GM06990 (cell line): ENCODE data around the gene MUSTN1.

Experiments used
- DNase-seq: peaks from one replicate; pipeline ENCODE4 v3.0.0-alpha.2; 2011; ENCODE audit not compliant: insufficient read length; ENCODE audit errors: extremely low read depth
- H3K27me3 ChIP-seq: replicated peaks from 2 replicates; pipeline ENCODE4 v1.6.0; 2011; ENCODE audit warnings: low read length; ENCODE audit not compliant: control insufficient read depth, insufficient read depth
- H3K36me3 ChIP-seq: 2 replicates; pipeline ENCODE4 v1.5.1; 2011; ENCODE audit warnings: low read length; ENCODE audit not compliant: control insufficient read depth, insufficient read depth
- H3K4me3 ChIP-seq: replicated peaks from 2 replicates; pipeline ENCODE4 v1.5.1; 2011; ENCODE audit warnings: low read depth, mild to moderate bottlenecking, control low read depth, low read length
- TF ChIP-seq, protein P1 (sequence below): IDR thresholded peaks from 2 replicates; pipeline ENCODE4 v1.5.1; 2011; ENCODE audit warnings: low read length, control low read depth, mild to moderate bottlenecking, inconsistent platforms; ENCODE audit not compliant: insufficient read depth, poor library complexity, severe bottlenecking

Gene MUSTN1

GRCh38 chr3:52834871-52835501 lies at the start of gene MUSTN1:
Gene MUSTN1 (minus strand): TSS chr3:52835019. CDS start chr3:52834948, 71 bp downstream.
- TF ChIP-seq, protein P1, sequence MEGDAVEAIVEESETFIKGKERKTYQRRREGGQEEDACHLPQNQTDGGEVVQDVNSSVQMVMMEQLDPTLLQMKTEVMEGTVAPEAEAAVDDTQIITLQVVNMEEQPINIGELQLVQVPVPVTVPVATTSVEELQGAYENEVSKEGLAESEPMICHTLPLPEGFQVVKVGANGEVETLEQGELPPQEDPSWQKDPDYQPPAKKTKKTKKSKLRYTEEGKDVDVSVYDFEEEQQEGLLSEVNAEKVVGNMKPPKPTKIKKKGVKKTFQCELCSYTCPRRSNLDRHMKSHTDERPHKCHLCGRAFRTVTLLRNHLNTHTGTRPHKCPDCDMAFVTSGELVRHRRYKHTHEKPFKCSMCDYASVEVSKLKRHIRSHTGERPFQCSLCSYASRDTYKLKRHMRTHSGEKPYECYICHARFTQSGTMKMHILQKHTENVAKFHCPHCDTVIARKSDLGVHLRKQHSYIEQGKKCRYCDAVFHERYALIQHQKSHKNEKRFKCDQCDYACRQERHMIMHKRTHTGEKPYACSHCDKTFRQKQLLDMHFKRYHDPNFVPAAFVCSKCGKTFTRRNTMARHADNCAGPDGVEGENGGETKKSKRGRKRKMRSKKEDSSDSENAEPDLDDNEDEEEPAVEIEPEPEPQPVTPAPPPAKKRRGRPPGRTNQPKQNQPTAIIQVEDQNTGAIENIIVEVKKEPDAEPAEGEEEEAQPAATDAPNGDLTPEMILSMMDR: no peak
- Histone ChIP-seq H3K4me3 (no peak within 1 kb of the TSS), H3K36me3 (peaks cover 4% of the 10 kb centered on the region), H3K27me3 (no peaks in the 10 kb centered on the region)
- no peak for DNase-seq

DNA sequence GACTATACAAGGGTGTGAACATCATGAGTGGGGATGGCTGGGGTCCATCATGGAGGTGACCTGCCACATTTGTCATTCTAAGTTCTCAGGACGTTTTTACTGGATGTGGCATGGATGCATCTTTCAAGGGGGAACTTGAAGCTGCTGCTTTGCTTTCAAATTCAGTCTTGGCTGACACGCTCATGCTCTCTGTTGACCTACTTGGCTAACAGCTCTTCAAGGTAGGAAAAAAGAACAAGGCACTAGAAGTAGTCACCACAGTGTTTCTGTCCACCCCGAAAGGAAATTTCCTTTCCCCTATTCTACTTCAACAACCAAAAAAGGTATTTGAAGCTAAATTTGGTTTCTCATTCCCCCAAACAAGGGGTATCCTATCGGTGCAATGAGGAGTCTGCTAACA lies 47.6 kb upstream of the MUSTN1 start:
- peaks cover 2% of the 10 kb centered on the region; the same call in 1 of the 2 replicates for H3K36me3 ChIP-seq
- no peak for DNase-seq
- no peaks in the 10 kb centered on the region for H3K27me3 ChIP-seq
- H3K4me3 ChIP-seq: no peak overlapping the region
- TF ChIP-seq, protein P1: no peak

- DNase-seq: no peak
- H3K36me3 ChIP-seq: peaks cover 2% of the 10 kb centered on the region; the same call in 1 of the 2 replicates
These were observed 47.1 kb upstream of the MUSTN1 start for GRCh38 chr3:52881871-52882270.

DNA sequence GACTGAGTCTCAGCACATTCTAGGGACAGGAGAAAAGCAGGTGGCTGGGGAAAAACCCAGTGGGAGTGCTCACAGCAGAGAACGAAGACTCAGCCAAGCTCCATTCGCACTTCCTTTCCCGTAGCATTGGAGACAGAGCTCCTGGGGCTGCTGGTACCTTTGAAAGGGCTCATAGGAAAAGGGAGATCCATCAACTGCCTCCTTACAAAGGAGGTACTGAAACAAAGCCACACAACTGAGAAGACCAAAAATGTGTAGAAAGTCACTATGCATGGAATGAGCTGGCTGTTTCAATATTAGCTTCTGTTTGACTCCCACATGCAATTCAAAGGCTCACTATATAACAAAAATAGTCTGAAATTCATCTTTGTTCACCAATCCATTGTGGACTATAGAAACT lies 45.7 kb upstream of the MUSTN1 start:
- DNase-seq: peak; percentile 24
- no peaks in the 10 kb centered on the region for H3K27me3 ChIP-seq
- no peak overlapping the region for H3K4me3 ChIP-seq
- TF ChIP-seq, protein P1: no peak
- H3K36me3 ChIP-seq: peaks cover 2% of the 10 kb centered on the region; the same call in 1 of the 2 replicates

More at GRCh38 chr3:52881871-52882270, 47.1 kb upstream of the MUSTN1 start:
- Histone ChIP-seq H3K4me3 (no peak overlapping the region), H3K27me3 (no peaks in the 10 kb centered on the region)
- TF ChIP-seq, protein P1: no peak

- Histone ChIP-seq H3K27me3 (no peaks in the 10 kb centered on the region), H3K4me3 (no peak overlapping the region), H3K36me3 (peaks cover 2% of the 10 kb centered on the region; the same call in 1 of the 2 replicates)
- DNase-seq: no peak
- TF ChIP-seq, protein P1: no peak
These were observed 45.2 kb upstream of the MUSTN1 start for GRCh38 chr3:52880047-52880446.
